GM03348 (cell line): Measurements from ENCODE around the gene GRAPL.
"Not testable (repeated sequence)": the region's sequence is repeated elsewhere in the genome, so short reads cannot be mapped to it uniquely, and the experiment has no call there.

Experiments used
- DNase-seq: peaks from one replicate; pipeline ENCODE4 v3.0.0; 2012; ENCODE audit warnings: low spot score

The GRAPL gene

DNA sequence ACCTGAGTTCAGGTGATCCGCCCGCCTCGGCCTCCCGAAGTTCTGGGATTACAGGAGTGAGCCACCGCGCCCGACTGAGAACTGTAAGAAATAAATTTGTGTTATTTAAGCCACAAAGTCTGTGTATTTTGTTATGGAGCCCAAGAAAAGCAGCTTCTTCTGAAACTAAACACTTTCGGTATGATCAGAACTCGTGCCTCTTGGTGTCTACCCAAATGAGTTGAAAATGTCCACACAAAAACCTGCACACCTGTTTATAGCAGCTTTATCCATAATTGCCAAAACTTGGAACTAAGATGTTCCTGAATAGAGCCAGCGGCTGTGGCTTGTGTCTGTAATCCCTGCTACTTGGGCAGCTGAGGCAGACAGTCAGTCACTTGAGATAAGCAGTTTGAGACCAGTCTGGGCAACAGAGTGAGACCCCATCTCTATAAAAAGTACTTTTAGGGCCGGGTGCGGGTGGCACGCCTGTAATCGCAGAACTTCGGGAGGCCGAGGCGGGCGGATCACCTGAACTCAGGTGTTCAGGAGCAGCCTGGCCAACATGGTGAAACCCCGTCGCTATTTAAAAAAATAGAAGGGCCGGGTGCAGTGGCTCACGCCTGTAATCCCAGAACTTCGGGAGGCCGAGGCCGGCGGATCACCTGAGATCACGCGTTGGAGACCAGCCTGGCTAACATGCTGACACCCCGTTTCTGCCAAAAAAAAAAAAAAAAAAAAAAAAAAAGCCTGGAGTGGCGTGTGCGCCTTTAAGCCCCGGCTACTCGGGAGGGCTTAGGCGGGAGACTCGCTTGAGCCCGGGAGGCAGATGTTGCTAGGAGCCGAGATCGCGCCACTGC is 61.7 kb downstream of the GRAPL start:
- not testable (repeated sequence) for DNase-seq

DNA sequence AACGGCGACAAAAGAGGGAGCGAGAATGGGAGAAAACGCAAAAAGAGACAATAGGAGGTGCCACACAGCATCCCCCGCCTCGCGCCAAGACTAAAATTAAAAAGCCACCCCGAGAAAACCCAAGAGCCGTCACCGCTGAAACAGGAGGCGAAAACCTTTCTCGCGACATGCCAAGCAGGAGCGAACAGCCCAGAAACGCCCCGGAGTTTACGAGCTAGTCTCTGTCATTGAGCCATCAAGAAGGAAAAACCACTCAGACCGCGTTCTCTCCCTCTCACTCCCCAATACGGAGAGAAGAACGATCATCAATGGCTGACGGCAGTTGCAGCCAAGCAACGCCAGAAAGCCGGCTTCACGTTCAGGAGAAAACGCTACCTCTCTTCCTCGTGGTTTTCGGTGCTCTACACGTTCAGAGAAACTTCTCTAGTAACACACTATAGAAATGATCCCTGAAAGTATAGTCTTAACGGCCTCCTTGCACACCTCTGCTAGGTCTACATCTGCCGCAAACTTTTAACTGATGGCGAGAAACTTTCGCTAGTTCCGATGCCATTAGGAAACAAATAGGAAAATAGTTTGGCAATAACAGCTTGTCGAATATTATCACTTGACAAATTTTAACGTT is 62.5 kb downstream of the GRAPL start:
- not testable (repeated sequence) for DNase-seq

DNA sequence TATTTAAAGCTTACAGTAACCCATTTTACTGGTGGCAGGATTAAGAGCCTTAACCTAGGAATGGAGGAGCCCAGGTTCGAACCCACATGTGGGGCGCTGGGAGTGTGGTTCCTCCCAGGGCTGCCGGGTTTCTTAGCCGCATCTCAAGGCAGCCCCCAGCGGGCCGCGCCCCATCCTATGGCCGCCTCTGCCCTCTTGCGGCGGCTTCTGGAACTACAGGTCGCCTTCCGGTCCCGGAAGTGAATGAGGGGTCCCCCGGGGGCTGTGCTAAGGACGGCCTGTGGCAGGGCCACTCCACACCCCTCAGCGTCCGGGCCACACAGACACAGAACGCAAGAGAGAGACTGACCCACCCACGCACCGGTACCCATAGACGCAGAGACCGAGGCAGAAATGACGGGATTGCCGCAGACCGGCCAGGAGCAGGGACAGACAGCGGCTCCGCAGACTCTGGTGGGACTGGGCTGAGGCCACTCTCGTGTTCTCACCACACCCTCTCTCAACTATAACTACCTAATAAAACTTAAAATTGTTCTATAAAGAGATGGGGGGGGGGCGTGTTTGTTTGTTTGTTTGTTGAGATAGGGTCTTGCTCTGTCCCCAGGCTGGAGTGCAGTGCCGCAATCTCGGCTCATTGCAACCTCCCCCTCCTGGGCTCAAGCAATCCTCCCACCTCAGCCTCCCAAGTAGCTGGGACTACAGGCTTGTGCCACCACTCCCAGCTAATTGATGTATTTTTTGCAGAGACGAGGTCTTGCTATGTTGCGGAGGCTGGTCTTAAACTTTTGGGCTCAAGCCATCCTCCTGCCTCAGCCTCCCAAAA is 69.2 kb downstream of the GRAPL start:
- DNase-seq, result not testable (repeated sequence)

DNA sequence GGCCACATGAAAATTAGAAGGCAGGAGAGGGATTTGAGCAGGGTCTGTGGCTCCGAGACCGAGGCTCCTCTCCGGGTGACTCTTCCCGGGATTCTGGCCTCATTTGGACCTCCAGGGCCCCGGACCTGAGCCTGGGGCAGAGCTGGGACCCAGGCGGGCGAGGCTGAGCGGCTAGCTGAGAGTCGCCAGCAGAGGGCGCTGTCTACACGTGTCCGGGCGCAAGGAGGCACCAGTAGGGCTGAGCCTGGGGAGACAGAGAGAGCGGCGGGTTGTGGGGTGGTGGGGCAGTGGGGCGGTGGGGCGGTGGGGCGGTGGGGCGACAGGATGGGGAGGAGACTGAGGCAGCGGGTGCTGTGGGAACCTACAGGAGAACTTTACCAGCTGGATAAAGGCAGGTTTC is 75.1 kb downstream of the GRAPL start:
- not testable (repeated sequence) for DNase-seq

DNA sequence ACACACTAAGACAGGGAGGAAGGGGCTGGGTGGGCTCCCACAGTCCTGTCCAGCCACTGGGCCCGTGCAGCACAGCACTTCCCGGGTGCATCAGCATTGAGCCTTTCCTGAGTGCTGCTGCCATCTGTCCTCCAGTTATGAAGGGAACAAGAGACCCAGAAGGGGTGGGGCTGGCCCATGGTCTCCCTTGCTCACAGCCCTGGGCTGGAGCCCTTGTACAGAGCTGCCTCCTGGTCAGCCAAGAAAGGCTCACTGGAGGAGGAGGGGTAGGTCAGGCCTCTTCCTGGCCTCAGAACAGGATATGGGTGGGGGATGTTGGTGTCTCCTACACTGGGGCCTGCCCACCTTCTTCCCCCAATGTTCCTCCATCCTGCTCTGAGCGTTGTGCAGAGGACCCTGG is 76.0 kb downstream of the GRAPL start:
- not testable (repeated sequence) for DNase-seq
